GM23338 (cell line): ENCODE measurements around the gene MRPS27. TPM values are rescaled to one million over a fixed set of nuclear protein-coding genes. Genes with fewer than 3 reads are reported as not detected.

Experiments
- CREB1 ChIP-seq: fragments of 250-450 bp; sonication (Bioruptor Pico); IDR thresholded peaks from 2 replicates; pipeline ENCODE4 v1.5.0; 2020; ENCODE audit warnings: low read depth, mild to moderate bottlenecking, moderate library complexity
- ETS1 ChIP-seq: IDR thresholded peaks from 2 replicates; pipeline ENCODE4 v1.6.1; 2016; ENCODE audit warnings: antibody characterized with exemption
- EZH2 ChIP-seq: fragments of 200-600 bp; sonication (generic); IDR thresholded peaks from one replicate; pipeline ENCODE4 v1.8.0; 2017; ENCODE audit warnings: antibody characterized with exemption, mild to moderate bottlenecking, low read depth; ENCODE audit not compliant: unreplicated experiment
- EZH2phosphoT487 ChIP-seq: fragments of 200-600 bp; sonication (generic); IDR thresholded peaks from one replicate; pipeline ENCODE4 v1.8.1; 2018; ENCODE audit warnings: antibody characterized with exemption; ENCODE audit not compliant: unreplicated experiment
- NANOG ChIP-seq: IDR thresholded peaks from 2 replicates; pipeline ENCODE4 v1.6.1; 2016; ENCODE audit warnings: antibody characterized with exemption, borderline replicate concordance
- POLR2AphosphoS5 ChIP-seq: IDR thresholded peaks from 2 replicates; pipeline ENCODE4 v1.6.1; 2016; ENCODE audit warnings: antibody characterized with exemption, low read depth
- STAT1 ChIP-seq: IDR thresholded peaks from one replicate; pipeline ENCODE4 v1.6.1; 2016; ENCODE audit warnings: antibody characterized with exemption; ENCODE audit not compliant: unreplicated experiment
- ZNF114 ChIP-seq: fragments of 250-450 bp; sonication (Bioruptor Pico); IDR thresholded peaks from 2 replicates; pipeline ENCODE4 v1.5.0; 2020; ENCODE audit warnings: mild to moderate bottlenecking, moderate library complexity
- ZNF331 ChIP-seq: fragments of 250-450 bp; sonication (Bioruptor Pico); IDR thresholded peaks from 2 replicates; pipeline ENCODE4 v1.5.0; 2020; ENCODE audit warnings: low read depth, mild to moderate bottlenecking, moderate library complexity
- polyA plus RNA-seq: library from polyadenylated mRNA; unstranded; fragments of >200 nt; fragmentation: Nextera tagmentation; extraction: Ambion mirVana; gene quantifications from 2 replicates; pipeline ENCODE4 v1.2.1, GENCODE V29; 2016
- total RNA-seq: library from RNA; depleted of rRNA; stranded (reverse); fragments of >200 nt; shearing (Covaris generic); gene quantifications from 2 replicates; pipeline ENCODE4 v1.2.3, GENCODE V29; 2014
- TF ChIP-seq, protein P1 (sequence below): fragments of 250-450 bp; sonication (Bioruptor Pico); IDR thresholded peaks from 2 replicates; pipeline ENCODE4 v1.5.0; 2020; ENCODE audit warnings: mild to moderate bottlenecking, moderate library complexity
- TF ChIP-seq, protein P2 (sequence below): IDR thresholded peaks from one replicate; pipeline ENCODE4 v1.6.1; 2018; ENCODE audit warnings: antibody characterized with exemption; ENCODE audit not compliant: unreplicated experiment

MRPS27 gene
- total and polyA plus RNA-seq, 2 experiments from 2014 or later: 53.2 to 141 TPM

- TF ChIP-seq, protein P1, sequence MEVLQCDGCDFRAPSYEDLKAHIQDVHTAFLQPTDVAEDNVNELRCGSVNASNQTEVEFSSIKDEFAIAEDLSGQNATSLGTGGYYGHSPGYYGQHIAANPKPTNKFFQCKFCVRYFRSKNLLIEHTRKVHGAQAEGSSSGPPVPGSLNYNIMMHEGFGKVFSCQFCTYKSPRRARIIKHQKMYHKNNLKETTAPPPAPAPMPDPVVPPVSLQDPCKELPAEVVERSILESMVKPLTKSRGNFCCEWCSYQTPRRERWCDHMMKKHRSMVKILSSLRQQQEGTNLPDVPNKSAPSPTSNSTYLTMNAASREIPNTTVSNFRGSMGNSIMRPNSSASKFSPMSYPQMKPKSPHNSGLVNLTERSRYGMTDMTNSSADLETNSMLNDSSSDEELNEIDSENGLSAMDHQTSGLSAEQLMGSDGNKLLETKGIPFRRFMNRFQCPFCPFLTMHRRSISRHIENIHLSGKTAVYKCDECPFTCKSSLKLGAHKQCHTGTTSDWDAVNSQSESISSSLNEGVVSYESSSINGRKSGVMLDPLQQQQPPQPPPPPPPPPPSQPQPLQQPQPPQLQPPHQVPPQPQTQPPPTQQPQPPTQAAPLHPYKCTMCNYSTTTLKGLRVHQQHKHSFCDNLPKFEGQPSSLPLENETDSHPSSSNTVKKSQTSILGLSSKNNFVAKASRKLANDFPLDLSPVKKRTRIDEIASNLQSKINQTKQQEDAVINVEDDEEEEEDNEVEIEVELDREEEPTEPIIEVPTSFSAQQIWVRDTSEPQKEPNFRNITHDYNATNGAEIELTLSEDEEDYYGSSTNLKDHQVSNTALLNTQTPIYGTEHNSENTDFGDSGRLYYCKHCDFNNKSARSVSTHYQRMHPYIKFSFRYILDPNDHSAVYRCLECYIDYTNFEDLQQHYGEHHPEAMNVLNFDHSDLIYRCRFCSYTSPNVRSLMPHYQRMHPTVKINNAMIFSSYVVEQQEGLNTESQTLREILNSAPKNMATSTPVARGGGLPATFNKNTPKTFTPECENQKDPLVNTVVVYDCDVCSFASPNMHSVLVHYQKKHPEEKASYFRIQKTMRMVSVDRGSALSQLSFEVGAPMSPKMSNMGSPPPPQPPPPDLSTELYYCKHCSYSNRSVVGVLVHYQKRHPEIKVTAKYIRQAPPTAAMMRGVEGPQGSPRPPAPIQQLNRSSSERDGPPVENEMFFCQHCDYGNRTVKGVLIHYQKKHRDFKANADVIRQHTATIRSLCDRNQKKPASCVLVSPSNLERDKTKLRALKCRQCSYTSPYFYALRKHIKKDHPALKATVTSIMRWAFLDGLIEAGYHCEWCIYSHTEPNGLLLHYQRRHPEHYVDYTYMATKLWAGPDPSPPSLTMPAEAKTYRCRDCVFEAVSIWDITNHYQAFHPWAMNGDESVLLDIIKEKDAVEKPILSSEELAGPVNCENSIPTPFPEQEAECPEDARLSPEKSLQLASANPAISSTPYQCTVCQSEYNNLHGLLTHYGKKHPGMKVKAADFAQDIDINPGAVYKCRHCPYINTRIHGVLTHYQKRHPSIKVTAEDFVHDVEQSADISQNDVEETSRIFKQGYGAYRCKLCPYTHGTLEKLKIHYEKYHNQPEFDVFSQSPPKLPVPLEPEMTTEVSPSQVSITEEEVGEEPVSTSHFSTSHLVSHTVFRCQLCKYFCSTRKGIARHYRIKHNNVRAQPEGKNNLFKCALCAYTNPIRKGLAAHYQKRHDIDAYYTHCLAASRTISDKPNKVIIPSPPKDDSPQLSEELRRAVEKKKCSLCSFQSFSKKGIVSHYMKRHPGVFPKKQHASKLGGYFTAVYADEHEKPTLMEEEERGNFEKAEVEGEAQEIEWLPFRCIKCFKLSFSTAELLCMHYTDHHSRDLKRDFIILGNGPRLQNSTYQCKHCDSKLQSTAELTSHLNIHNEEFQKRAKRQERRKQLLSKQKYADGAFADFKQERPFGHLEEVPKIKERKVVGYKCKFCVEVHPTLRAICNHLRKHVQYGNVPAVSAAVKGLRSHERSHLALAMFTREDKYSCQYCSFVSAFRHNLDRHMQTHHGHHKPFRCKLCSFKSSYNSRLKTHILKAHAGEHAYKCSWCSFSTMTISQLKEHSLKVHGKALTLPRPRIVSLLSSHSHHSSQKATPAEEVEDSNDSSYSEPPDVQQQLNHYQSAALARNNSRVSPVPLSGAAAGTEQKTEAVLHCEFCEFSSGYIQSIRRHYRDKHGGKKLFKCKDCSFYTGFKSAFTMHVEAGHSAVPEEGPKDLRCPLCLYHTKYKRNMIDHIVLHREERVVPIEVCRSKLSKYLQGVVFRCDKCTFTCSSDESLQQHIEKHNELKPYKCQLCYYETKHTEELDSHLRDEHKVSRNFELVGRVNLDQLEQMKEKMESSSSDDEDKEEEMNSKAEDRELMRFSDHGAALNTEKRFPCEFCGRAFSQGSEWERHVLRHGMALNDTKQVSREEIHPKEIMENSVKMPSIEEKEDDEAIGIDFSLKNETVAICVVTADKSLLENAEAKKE (CRISPR knock-in tag): no peak
- no peak for TF ChIP-seq EZH2phosphoT487
- no peak for TF ChIP-seq CREB1 (CRISPR knock-in tag)
- TF ChIP-seq ETS1: no peak
- TF ChIP-seq, protein P2, sequence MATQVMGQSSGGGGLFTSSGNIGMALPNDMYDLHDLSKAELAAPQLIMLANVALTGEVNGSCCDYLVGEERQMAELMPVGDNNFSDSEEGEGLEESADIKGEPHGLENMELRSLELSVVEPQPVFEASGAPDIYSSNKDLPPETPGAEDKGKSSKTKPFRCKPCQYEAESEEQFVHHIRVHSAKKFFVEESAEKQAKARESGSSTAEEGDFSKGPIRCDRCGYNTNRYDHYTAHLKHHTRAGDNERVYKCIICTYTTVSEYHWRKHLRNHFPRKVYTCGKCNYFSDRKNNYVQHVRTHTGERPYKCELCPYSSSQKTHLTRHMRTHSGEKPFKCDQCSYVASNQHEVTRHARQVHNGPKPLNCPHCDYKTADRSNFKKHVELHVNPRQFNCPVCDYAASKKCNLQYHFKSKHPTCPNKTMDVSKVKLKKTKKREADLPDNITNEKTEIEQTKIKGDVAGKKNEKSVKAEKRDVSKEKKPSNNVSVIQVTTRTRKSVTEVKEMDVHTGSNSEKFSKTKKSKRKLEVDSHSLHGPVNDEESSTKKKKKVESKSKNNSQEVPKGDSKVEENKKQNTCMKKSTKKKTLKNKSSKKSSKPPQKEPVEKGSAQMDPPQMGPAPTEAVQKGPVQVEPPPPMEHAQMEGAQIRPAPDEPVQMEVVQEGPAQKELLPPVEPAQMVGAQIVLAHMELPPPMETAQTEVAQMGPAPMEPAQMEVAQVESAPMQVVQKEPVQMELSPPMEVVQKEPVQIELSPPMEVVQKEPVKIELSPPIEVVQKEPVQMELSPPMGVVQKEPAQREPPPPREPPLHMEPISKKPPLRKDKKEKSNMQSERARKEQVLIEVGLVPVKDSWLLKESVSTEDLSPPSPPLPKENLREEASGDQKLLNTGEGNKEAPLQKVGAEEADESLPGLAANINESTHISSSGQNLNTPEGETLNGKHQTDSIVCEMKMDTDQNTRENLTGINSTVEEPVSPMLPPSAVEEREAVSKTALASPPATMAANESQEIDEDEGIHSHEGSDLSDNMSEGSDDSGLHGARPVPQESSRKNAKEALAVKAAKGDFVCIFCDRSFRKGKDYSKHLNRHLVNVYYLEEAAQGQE: no peak
- TF ChIP-seq NANOG: no peak
- no peak for TF ChIP-seq POLR2AphosphoS5
- no peak for TF ChIP-seq EZH2
- TF ChIP-seq ZNF331 (CRISPR knock-in tag): no peak
- TF ChIP-seq STAT1: no peak
- no peak for TF ChIP-seq ZNF114
Observed at GRCh38 chr5:72276219-72276752, 43.8 kb downstream of the MRPS27 start (continued).
